Vagina (tissue), 2 donors: ENCODE results near the gene GOLGA5. TPM values are rescaled to one million over a fixed set of nuclear protein-coding genes. Genes with fewer than 3 reads are reported as not detected.

ENCODE experiments used
- DNase-seq, 2 donors: peaks; one replicate each; pipeline ENCODE4 v3.0.0-alpha.2; 2017; ENCODE audit errors: extremely low spot score in 2 of 2
- H3K27ac ChIP-seq: fragments of 200-600 bp; sonication (generic); one replicate; pipeline ENCODE4 v1.5.1; 2019
- H3K27me3 ChIP-seq: fragments of 200-600 bp; sonication (generic); one replicate; pipeline ENCODE4 v1.5.1; 2019
- H3K36me3 ChIP-seq, 2 donors: fragments of 200-600 bp; sonication (generic); one replicate each; pipeline ENCODE4 v1.5.1; 2017 to 2019
- H3K4me1 ChIP-seq: fragments of 200-600 bp; sonication (generic); one replicate; pipeline ENCODE4 v1.5.1; 2019
- H3K4me3 ChIP-seq, 2 donors: fragments of 200-600 bp; sonication (generic); 1 replicate in 1 of 2; 2 replicates in 1 of 2; pipeline ENCODE4 v1.5.1; 2016 to 2019
- H3K9me3 ChIP-seq: fragments of 200-600 bp; sonication (generic); one replicate; pipeline ENCODE4 v1.5.1; 2019
- POLR2A ChIP-seq, 2 donors: fragments of 450-650 bp; IDR thresholded peaks; one replicate each; pipeline ENCODE4 v1.6.1; 2017; ENCODE audit warnings: antibody characterized with exemption in 2 of 2, mild to moderate bottlenecking in 2 of 2, moderate library complexity in 2 of 2
- POLR2AphosphoS5 ChIP-seq, 2 donors: sonication (generic); formaldehyde crosslinking; IDR thresholded peaks; one replicate each; pipeline ENCODE4 v1.9.0; 2017; ENCODE audit warnings: antibody characterized with exemption in 2 of 2, mild to moderate bottlenecking in 2 of 2, low read depth in 1 of 2; ENCODE audit not compliant: insufficient read depth in 1 of 2
- intact Hi-C: fragments of 100-400 bp; cut with DNase I; formaldehyde crosslinking; loops from one replicate; pipeline ENCODE4 v1.15.1; 2023
- total RNA-seq: library from RNA; depleted of rRNA; stranded (reverse); fragments of >200 nt; gene quantifications from one replicate; pipeline ENCODE4 v1.2.3, GENCODE V29; 2016
- TF ChIP-seq, protein P1 (sequence below), 3 experiments: fragments of 450-650 bp in 2 of 3; fragments of 200-600 bp in 1 of 3; sonication (generic) in 1 of 3; IDR thresholded peaks; one replicate each; pipeline ENCODE4 v1.5.1; 2017 to 2019; ENCODE audit warnings: antibody characterized with exemption in 3 of 3, mild to moderate bottlenecking in 2 of 3, moderate library complexity in 2 of 3

Gene GOLGA5
- total RNA-seq, 1 donor from 2014 or later = 30.0 TPM

DNA sequence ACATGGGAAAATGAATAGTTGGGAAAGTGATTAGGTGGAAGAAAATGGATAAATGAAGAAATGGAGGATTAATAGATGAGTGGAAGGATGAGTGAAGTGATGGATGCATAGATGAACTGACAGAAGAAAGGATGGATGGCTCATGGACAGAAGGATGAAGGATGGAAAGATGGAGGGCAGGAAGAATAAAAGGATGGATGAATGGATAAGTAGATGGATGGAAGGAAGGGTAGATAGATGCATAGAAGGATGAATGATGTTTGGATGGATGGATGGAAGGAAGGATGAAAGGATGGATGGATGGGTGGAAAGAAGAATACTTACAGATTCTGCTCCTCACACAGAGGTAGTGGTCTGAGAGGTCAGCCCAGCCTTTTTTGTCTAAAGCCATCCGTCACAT, 93.1 kb downstream of the GOLGA5 start:
- H3K27ac ChIP-seq = no peak overlapping the region
- H3K27me3 ChIP-seq = no peaks in the 10 kb centered on the region
- no peaks in the 10 kb centered on the region for H3K9me3 ChIP-seq
- intact Hi-C loops = no loop called here
- no peaks in the 10 kb centered on the region for H3K4me1 ChIP-seq
- DNase-seq = no peak
- H3K4me3 ChIP-seq = no peak overlapping the region
- no peak for TF ChIP-seq POLR2A (IDR thresholded peaks at IDR 0.05)
- TF ChIP-seq, protein P1, sequence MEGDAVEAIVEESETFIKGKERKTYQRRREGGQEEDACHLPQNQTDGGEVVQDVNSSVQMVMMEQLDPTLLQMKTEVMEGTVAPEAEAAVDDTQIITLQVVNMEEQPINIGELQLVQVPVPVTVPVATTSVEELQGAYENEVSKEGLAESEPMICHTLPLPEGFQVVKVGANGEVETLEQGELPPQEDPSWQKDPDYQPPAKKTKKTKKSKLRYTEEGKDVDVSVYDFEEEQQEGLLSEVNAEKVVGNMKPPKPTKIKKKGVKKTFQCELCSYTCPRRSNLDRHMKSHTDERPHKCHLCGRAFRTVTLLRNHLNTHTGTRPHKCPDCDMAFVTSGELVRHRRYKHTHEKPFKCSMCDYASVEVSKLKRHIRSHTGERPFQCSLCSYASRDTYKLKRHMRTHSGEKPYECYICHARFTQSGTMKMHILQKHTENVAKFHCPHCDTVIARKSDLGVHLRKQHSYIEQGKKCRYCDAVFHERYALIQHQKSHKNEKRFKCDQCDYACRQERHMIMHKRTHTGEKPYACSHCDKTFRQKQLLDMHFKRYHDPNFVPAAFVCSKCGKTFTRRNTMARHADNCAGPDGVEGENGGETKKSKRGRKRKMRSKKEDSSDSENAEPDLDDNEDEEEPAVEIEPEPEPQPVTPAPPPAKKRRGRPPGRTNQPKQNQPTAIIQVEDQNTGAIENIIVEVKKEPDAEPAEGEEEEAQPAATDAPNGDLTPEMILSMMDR (IDR thresholded peaks at IDR 0.05) = no peak
- TF ChIP-seq POLR2AphosphoS5 (IDR thresholded peaks at IDR 0.05; ENCODE audit: insufficient read depth in 1 of 2, low read depth in 1 of 2) = no peak
- no peaks in the 10 kb centered on the region for H3K36me3 ChIP-seq

DNA sequence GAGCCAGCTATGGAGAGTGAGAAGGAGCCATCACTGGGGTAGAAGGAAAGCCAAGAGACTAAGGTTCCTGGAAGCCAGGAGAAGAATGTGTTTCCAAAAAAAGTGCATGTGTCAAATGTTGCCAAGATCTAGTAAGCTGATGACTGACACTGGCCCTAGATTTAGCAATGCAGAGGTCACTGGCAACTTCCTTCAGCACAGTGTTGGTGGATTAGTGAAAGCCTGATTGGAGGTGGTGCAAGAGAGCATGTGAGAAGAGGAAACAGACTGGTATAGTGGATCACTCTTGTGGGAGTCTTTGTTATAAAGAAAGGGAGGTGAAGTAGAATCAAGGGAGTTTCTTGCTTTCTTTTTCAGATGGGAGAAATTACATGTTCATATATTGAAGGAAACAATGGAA, 94.8 kb downstream of the GOLGA5 start:
- Histone ChIP-seq H3K36me3 (no peaks in the 10 kb centered on the region), H3K4me3 (no peak overlapping the region), H3K27ac (no peak overlapping the region), H3K27me3 (no peaks in the 10 kb centered on the region), H3K4me1 (no peaks in the 10 kb centered on the region), H3K9me3 (no peaks in the 10 kb centered on the region)
- no peak for DNase-seq
- no peak for TF ChIP-seq POLR2A (IDR thresholded peaks at IDR 0.05)
- TF ChIP-seq, protein P1 (IDR thresholded peaks at IDR 0.05) = no peak
- no peak for TF ChIP-seq POLR2AphosphoS5 (IDR thresholded peaks at IDR 0.05; ENCODE audit: insufficient read depth in 1 of 2, low read depth in 1 of 2)
- intact Hi-C loops = no loop called here

Other genes starting within 250 kb of the GOLGA5 start
- 61.6 TPM for gene LGMN, start 45.7 kb upstream of the GOLGA5 start, total RNA-seq
- gene CHGA, start 128.8 kb downstream of the GOLGA5 start, total RNA-seq = 5.4 TPM